Measurements from ENCODE around the gene WDFY3.

DNA sequence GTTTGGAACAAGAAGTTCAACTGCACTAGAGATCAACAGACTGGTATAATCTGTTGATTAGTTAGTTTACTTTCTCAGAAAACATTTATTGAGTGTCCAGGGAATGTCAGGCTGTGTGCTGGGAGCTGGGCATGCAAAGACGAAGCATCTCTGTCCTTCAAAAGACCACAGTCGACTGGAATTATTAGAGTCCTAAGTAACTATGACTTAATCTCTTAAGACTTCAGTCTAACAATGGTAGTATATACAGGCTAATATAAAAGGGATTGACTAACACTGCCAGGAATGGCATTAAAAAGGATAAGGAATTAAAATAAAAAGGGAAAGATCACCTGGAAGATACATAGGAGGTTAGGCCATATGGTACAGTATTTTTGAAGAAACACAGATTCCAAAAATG, 128.7 kb downstream of the WDFY3 start:
- TF ChIP-seq POLR2A (IDR thresholded peaks at IDR 0.05), result no peak
- TF ChIP-seq, protein P1, sequence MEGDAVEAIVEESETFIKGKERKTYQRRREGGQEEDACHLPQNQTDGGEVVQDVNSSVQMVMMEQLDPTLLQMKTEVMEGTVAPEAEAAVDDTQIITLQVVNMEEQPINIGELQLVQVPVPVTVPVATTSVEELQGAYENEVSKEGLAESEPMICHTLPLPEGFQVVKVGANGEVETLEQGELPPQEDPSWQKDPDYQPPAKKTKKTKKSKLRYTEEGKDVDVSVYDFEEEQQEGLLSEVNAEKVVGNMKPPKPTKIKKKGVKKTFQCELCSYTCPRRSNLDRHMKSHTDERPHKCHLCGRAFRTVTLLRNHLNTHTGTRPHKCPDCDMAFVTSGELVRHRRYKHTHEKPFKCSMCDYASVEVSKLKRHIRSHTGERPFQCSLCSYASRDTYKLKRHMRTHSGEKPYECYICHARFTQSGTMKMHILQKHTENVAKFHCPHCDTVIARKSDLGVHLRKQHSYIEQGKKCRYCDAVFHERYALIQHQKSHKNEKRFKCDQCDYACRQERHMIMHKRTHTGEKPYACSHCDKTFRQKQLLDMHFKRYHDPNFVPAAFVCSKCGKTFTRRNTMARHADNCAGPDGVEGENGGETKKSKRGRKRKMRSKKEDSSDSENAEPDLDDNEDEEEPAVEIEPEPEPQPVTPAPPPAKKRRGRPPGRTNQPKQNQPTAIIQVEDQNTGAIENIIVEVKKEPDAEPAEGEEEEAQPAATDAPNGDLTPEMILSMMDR (IDR thresholded peaks at IDR 0.05), result no peak
